ENCODE measurements around the gene KRT34.

- no peak for TF ChIP-seq CTCF (IDR thresholded peaks at IDR 0.05; ENCODE audit: insufficient read depth, low read depth, low read length)
- no peak for TF ChIP-seq EZH2 (IDR thresholded peaks at IDR 0.05; ENCODE audit: insufficient read depth, low read length)
Measured at GRCh38 chr17:41387670-41388069, 5.6 kb upstream of the KRT34 start.

All from astrocyte (in vitro differentiated cells and primary cell).